Tibial nerve (tissue), 4 donors: ENCODE results near the gene SRRM5.

Experiments
- CTCF ChIP-seq, 5 experiments: fragments of 200-600 bp in 3 of 5; fragments of 450-650 bp in 2 of 5; sonication (generic) in 3 of 5; IDR thresholded peaks; one replicate each; pipeline ENCODE4 v1.5.1; 2016 to 2019; ENCODE audit warnings: antibody characterized with exemption in 5 of 5, mild to moderate bottlenecking in 3 of 5, moderate library complexity in 2 of 5
- EP300 ChIP-seq, 2 donors: sonication (generic); formaldehyde crosslinking; IDR thresholded peaks; one replicate each; pipeline ENCODE4 v1.6.1; 2017; ENCODE audit warnings: antibody characterized with exemption in 2 of 2, mild to moderate bottlenecking in 1 of 2
- POLR2A ChIP-seq, 2 donors: fragments of 450-650 bp; IDR thresholded peaks; one replicate each; pipeline ENCODE4 v1.6.1; 2017; ENCODE audit warnings: antibody characterized with exemption in 2 of 2, mild to moderate bottlenecking in 2 of 2, moderate library complexity in 2 of 2

DNA sequence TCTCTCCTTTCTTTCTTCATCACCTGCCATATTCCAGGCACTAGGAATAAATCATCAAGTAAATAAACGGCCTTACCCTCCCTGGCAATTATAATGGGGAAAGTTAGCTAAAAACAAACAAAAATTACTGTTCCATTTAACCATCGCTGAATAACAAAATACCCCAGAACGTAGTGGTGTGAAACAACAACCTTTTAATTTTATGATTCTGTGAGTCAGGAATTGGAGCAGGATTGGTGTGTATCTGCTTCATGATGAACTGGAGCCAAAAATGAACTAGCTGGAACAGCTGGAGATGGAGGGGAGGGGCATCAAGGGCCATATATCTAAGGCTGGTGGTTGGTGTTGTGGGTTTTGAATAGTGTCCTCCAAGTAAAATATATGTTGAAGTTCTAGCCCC lies 31.4 kb downstream of the SRRM5 start:
- TF ChIP-seq POLR2A (IDR thresholded peaks at IDR 0.05) (no peak), CTCF (IDR thresholded peaks at IDR 0.05) (no peak), EP300 (IDR thresholded peaks at IDR 0.05) (no peak)
